LoVo (cell line): Measurements from ENCODE around the gene TOMM6.

Source experiments
- DNase-seq: peaks from one replicate; pipeline ENCODE4 v3.0.0-alpha.2; 2016; ENCODE audit warnings: low spot score

Gene TOMM6

DNA sequence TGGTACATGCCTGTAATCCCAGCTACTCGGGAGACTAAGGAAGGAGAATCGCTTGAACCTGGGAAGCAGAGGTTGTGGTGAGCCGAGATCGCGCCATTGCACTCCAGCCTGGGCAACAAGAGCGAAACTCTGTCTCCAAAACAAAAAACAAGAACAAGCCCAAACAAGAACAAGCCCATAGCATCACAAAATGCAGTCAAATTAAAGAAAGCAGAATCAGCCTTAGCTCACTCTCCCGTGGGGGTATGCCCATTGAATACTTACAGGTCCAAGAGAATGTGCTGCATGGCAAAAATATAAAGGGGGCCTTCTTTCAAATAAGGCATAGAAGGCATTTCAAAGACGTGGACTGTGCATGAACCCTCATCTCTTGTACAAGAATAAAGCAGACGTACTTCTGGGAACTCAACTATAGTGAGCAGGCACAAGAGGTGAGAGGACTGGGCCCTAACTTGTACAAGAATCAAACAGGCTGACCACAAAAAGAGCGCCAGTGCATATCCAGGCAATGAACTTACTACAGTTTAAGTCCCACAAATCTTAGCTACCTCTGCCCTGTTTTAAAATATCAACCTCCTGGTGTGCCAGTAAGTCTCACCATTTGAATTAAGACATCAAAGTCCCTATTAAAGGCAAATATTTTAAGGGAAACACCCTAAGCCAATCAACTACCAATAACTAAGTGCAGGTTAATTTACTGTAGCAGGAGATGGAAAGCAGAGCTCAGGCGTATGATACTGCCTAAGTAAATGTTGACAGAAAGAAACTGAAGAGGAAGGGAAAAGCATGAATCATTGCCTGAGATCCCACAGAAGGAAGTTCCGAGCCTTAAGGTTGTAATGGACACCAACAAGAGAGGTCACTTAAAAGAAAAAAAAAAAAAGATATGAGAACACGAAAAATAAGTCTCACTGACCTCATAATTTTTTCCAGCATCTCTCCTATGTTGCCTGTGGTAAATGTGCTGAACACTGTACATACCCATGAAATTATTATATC, 37.4 kb downstream of the TOMM6 start:
- DNase-seq, result no peak

GRCh38 chr6:41826343-41827022, 39.0 kb downstream of the TOMM6 start:
- DNase-seq, result no peak

DNA sequence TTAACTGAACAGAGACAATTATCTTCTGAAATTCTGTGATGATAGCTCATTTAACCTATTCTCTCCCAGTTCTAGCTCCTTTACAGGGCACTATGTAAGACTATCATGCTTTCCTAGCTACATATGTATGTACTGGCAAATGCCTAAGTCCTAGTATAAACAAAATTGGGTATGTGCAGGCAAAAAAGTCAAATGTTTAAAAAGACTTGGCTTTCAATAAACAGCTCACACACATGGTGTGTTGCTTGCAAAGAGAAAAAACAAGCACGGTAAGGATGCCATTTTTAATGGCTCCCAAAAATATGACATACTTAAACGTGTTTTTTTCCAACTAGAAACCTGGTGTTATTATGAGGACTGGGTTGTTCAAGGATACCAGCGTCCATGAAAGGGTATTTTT, 44.8 kb downstream of the TOMM6 start:
- DNase-seq, result no peak

GRCh38 chr6:41836022-41836659, 48.6 kb downstream of the TOMM6 start:
- no peak for DNase-seq

- DNase-seq, result no peak
These were observed 49.2 kb downstream of the TOMM6 start for GRCh38 chr6:41836660-41837052.
